Ovary (tissue), 3 donors: Measurements from ENCODE around the gene ERN1.

Experiments
- CTCF ChIP-seq, 3 donors: fragments of 450-650 bp in 2 of 3; fragments of 200-600 bp in 1 of 3; IDR thresholded peaks; one replicate each; pipeline versions ENCODE4 v1.5.1 to v1.8.0; 2016 to 2022; ENCODE audit warnings: antibody characterized with exemption in 3 of 3, mild to moderate bottlenecking in 1 of 3
- EP300 ChIP-seq: sonication (generic); formaldehyde crosslinking; IDR thresholded peaks from one replicate; pipeline ENCODE4 v1.6.1; 2017; ENCODE audit warnings: antibody characterized with exemption
- donor health status: DM: no; HTN: no; CAD: no.

DNA sequence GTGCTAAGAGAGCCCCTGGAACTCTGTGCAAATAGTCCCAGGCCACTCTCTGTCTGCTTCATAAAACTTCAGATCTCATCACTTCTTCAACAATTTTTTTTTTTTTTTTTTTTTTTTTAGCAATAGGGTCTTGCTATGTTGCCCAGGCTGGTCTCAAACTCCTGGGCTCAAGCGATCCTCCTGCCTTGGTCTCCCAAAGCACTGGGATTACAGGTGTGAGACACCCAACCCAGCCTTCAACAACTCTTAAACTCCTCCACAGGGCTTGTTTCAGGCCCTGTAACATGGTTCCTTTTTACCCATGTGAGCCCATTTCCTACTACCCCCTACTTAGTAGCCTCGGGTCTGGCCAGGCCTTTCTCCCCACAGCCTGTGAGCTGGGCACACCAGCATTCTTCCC lies 70.2 kb downstream of the ERN1 start:
- TF ChIP-seq CTCF (IDR thresholded peaks at IDR 0.05) (no peak), EP300 (no peak)
